Neural cell (in vitro differentiated cells): ENCODE results near the gene ITK.

Source experiments
- EP300 ChIP-seq: fragments of 450-650 bp; conservative IDR thresholded peaks from 2 replicates; pipeline ENCODE4 v1.6.1; 2014; ENCODE audit warnings: antibody characterized with exemption, mild to moderate bottlenecking, moderate library complexity; ENCODE audit not compliant: poor library complexity, severe bottlenecking
- POLR2AphosphoS5 ChIP-seq: IDR thresholded peaks from 2 replicates; pipeline ENCODE4 v1.6.1; 2012
- TF ChIP-seq, protein P1 (sequence below): fragments of 450-650 bp; IDR thresholded peaks from 2 replicates; pipeline ENCODE4 v1.5.1; 2014; ENCODE audit warnings: antibody characterized with exemption, mild to moderate bottlenecking, moderate library complexity; ENCODE audit not compliant: poor library complexity, severe bottlenecking

DNA sequence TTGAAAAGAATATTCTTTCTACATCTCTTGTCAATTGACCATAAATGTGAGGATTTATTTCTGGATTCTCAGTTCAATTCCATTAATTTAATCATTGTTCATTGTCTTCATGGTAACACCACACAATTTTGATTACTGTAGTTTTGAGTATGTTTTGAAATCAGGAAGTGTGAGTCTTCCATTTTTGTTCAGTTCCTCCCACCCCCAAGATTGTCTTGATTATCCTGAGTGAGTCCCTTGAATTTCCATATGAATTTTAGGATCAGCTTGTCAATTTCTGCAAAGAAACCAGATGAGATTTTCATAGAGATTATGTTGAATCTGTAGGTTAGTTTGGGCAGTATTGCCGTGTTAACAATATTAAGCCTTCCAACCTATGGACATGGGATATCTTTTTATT lies 94.8 kb downstream of the ITK start:
- TF ChIP-seq, protein P1, sequence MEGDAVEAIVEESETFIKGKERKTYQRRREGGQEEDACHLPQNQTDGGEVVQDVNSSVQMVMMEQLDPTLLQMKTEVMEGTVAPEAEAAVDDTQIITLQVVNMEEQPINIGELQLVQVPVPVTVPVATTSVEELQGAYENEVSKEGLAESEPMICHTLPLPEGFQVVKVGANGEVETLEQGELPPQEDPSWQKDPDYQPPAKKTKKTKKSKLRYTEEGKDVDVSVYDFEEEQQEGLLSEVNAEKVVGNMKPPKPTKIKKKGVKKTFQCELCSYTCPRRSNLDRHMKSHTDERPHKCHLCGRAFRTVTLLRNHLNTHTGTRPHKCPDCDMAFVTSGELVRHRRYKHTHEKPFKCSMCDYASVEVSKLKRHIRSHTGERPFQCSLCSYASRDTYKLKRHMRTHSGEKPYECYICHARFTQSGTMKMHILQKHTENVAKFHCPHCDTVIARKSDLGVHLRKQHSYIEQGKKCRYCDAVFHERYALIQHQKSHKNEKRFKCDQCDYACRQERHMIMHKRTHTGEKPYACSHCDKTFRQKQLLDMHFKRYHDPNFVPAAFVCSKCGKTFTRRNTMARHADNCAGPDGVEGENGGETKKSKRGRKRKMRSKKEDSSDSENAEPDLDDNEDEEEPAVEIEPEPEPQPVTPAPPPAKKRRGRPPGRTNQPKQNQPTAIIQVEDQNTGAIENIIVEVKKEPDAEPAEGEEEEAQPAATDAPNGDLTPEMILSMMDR, result no peak
- TF ChIP-seq EP300 (no peak), POLR2AphosphoS5 (no peak)
